K562 (cell line): ENCODE data around the gene GLRX2. TPM values are rescaled to one million over a fixed set of nuclear protein-coding genes. Genes with fewer than 3 reads are reported as not detected.

Experiments
- ARHGAP35 ChIP-seq: fragments of 450-650 bp; IDR thresholded peaks from 2 replicates; pipeline ENCODE4 v1.6.1; 2018; ENCODE audit not compliant: partially characterized antibody
- CBFA2T2 ChIP-seq: fragments of 450-650 bp; conservative IDR thresholded peaks from 2 replicates; pipeline ENCODE4 v1.6.1; 2017; ENCODE audit warnings: mild to moderate bottlenecking
- ELK3 ChIP-seq: fragments of 450-650 bp; formaldehyde crosslinking; IDR thresholded peaks from 2 replicates; pipeline ENCODE4 v1.4.0; 2020; ENCODE audit warnings: mild to moderate bottlenecking
- GATA2 ChIP-seq: sonication (generic); formaldehyde crosslinking; IDR thresholded peaks from 2 replicates; pipeline ENCODE4 v1.4.0; 2020; ENCODE audit warnings: mild to moderate bottlenecking, missing genetic modification reagents
- GATAD2A ChIP-seq: fragments of 450-650 bp; IDR thresholded peaks from 2 replicates; pipeline ENCODE4 v1.6.1; 2017
- HOMEZ ChIP-seq: fragments of 250-450 bp; sonication (Bioruptor Pico); IDR thresholded peaks from 2 replicates; pipeline ENCODE4 v1.4.0; 2020; ENCODE audit warnings: mild to moderate bottlenecking, moderate library complexity
- ID3 ChIP-seq, 2 experiments: fragments of 250-450 bp in 1 of 2; fragments of 450-650 bp in 1 of 2; sonication (Bioruptor Pico) in 1 of 2; IDR thresholded peaks; 2 replicates each; pipeline versions ENCODE4 v1.6.1 to v1.8.0; 2016 to 2021; ENCODE audit warnings: mild to moderate bottlenecking in 2 of 2, moderate library complexity in 2 of 2, missing compliant biosample characterization in 1 of 2, missing genetic modification characterization in 1 of 2
- KAT8 ChIP-seq: fragments of 450-650 bp; IDR thresholded peaks from 2 replicates; pipeline ENCODE4 v1.6.1; 2016; ENCODE audit warnings: low read depth, mild to moderate bottlenecking
- KDM5B ChIP-seq: fragments of 200-600 bp; sonication (generic); IDR thresholded peaks from 2 replicates; pipeline ENCODE4 v1.6.1; 2012; ENCODE audit warnings: low read depth, mild to moderate bottlenecking, moderate library complexity, low read length, control low read depth, inconsistent platforms; ENCODE audit not compliant: insufficient replicate concordance
- KHSRP ChIP-seq: fragments of 450-650 bp; IDR thresholded peaks from 2 replicates; pipeline ENCODE4 v1.6.1; 2017
- L3MBTL2 ChIP-seq: fragments of 450-650 bp; IDR thresholded peaks from 2 replicates; pipeline ENCODE4 v1.6.1; 2016; ENCODE audit warnings: mild to moderate bottlenecking, moderate library complexity
- MTA2 ChIP-seq: fragments of 450-650 bp; IDR thresholded peaks from 2 replicates; pipeline ENCODE4 v1.6.1; 2016; ENCODE audit warnings: low read depth
- MYBL2 ChIP-seq, 2 experiments: fragments of 450-650 bp in 1 of 2; sonication (generic) in 1 of 2; formaldehyde crosslinking in 1 of 2; IDR thresholded peaks; 2 replicates each; pipeline versions ENCODE4 v1.6.1 to v1.8.1; 2017 to 2022; ENCODE audit warnings: borderline replicate concordance in 1 of 2, inconsistent platforms in 1 of 2, low read depth in 1 of 2, mild to moderate bottlenecking in 1 of 2, missing genetic modification reagents in 1 of 2, moderate library complexity in 1 of 2
- NCOA4 ChIP-seq: fragments of 450-650 bp; IDR thresholded peaks from 2 replicates; pipeline ENCODE4 v1.6.1; 2018; ENCODE audit warnings: mild to moderate bottlenecking; ENCODE audit not compliant: partially characterized antibody
- NCOR1 ChIP-seq: fragments of 450-650 bp; IDR thresholded peaks from 2 replicates; pipeline ENCODE4 v1.6.1; 2016; ENCODE audit warnings: mild to moderate bottlenecking, moderate library complexity
- POLR2A ChIP-seq: fragments of 450-650 bp; conservative IDR thresholded peaks from 2 replicates; pipeline ENCODE4 v1.6.1; 2016
- SMARCC2 ChIP-seq: fragments of 450-650 bp; IDR thresholded peaks from 2 replicates; pipeline ENCODE4 v1.6.1; 2017; ENCODE audit warnings: antibody characterized with exemption, moderate library complexity, mild to moderate bottlenecking, low read depth
- TCF15 ChIP-seq: fragments of 250-450 bp; sonication (Bioruptor Pico); IDR thresholded peaks from 2 replicates; pipeline ENCODE4 v1.8.0; 2022; ENCODE audit warnings: moderate library complexity, mild to moderate bottlenecking, inconsistent platforms
- THRAP3 ChIP-seq: fragments of 450-650 bp; IDR thresholded peaks from 2 replicates; pipeline ENCODE4 v1.6.1; 2016; ENCODE audit warnings: mild to moderate bottlenecking, inconsistent platforms, borderline replicate concordance
- XRCC5 ChIP-seq: fragments of 200-400 bp; formaldehyde crosslinking; IDR thresholded peaks from 2 replicates; pipeline ENCODE4 v1.6.1; 2017; ENCODE audit warnings: low read depth, mild to moderate bottlenecking, low read length
- ZBTB2 ChIP-seq: fragments of 450-650 bp; IDR thresholded peaks from 2 replicates; pipeline ENCODE4 v1.6.1; 2016; ENCODE audit warnings: antibody characterized with exemption
- ZNF143 ChIP-seq: sonication (generic); formaldehyde crosslinking; IDR thresholded peaks from 2 replicates; pipeline ENCODE4 v1.9.0; 2022; ENCODE audit warnings: mild to moderate bottlenecking, missing genetic modification reagents
- ZNF224 ChIP-seq: sonication (generic); formaldehyde crosslinking; IDR thresholded peaks from 2 replicates; pipeline ENCODE4 v1.8.0; 2022; ENCODE audit warnings: mild to moderate bottlenecking, missing genetic modification reagents
- ZNF274 ChIP-seq: IDR thresholded peaks from 2 replicates; pipeline ENCODE4 v1.6.1; 2011; ENCODE audit warnings: low read depth, mild to moderate bottlenecking, low read length, moderate library complexity, borderline replicate concordance
- polyA plus RNA-seq, 8 experiments: library from polyadenylated mRNA; depleted of rRNA in 4 of 8; stranded (reverse) in 5 of 8; unstranded in 3 of 8; fragments of >200 nt; fragmentation: Nextera tagmentation in 2 of 8; fragmentation: Illumina TruSeq in 1 of 8; extraction: Ambion mirVana in 2 of 8; extraction: Trizol in 1 of 8; gene quantifications; 2 replicates each; pipeline versions ENCODE4 v1.2.1 to v1.2.3, GENCODE V29; 2011 to 2014; ENCODE audit warnings: inconsistent platforms in 1 of 8, missing spikeins in 1 of 8
- total RNA-seq, 7 experiments: library from RNA; depleted of rRNA in 6 of 7; stranded (reverse); fragments of >200 nt in 6 of 7; fragmentation: Illumina TruSeq in 2 of 7; extraction: Trizol in 2 of 7; gene quantifications; 2 replicates each; pipeline versions ENCODE4 v1.2.1 to v1.2.3, GENCODE V29; 2011 to 2021; ENCODE audit warnings: low replicate concordance in 1 of 7

GLRX2 gene
- total and polyA plus RNA-seq, 9 of the 15 experiments (the other 6 are each of a cell fraction or from before 2014, with no cell fraction given), result 13.3 to 82.6 (median 55.1) TPM

- TF ChIP-seq ARHGAP35 (no peak), ZNF274 (no peak), NCOR1 (peak; percentile 32), ZNF224 (CRISPR knock-in tag) (no peak), KDM5B (peak; percentile 95), POLR2A (peak; percentile 98), ZBTB2 (peak; percentile 95), MTA2 (peak; percentile 21), ELK3 (CRISPR knock-in tag) (no peak), TCF15 (CRISPR knock-in tag) (no peak), KAT8 (no peak), XRCC5 (peak; percentile 100), MYBL2 (IDR thresholded peaks at IDR 0.05; ENCODE audit: low read depth) (no peak), MYBL2 (CRISPR knock-in tag; IDR thresholded peaks at IDR 0.05; ENCODE audit: borderline replicate concordance) (no peak), KHSRP (no peak), ZNF143 (peak; percentile 18; the same call in 1 of the 2 replicates), HOMEZ (CRISPR knock-in tag) (no peak; the same call in 1 of the 2 replicates), SMARCC2 (peak; percentile 25; the same call in 1 of the 2 replicates), THRAP3 (no peak; the same call in 1 of the 2 replicates), NCOA4 (no peak), L3MBTL2 (peak; percentile 96), CBFA2T2 (no peak), ID3 (CRISPR knock-in tag; IDR thresholded peaks at IDR 0.05) (no peak), ID3 (tag; IDR thresholded peaks at IDR 0.05) (peak; percentile 90), GATAD2A (peak; percentile 86), GATA2 (CRISPR knock-in tag) (no peak)
These were observed 16.7 kb upstream of the GLRX2 start, which contains the start of gene CDC73 (continued) for GRCh38 chr1:193121616-193122593.
